HG03175 (cell line): Measurements from ENCODE around the gene MS4A5.

Experiments
- ATAC-seq: cut with Tn5 transposase; IDR thresholded peaks from one replicate; pipeline ENCODE4 v1.9.1; 2021; ENCODE audit warnings: mild to moderate bottlenecking, moderate library complexity; ENCODE audit not compliant: unreplicated experiment

MS4A5 gene

DNA sequence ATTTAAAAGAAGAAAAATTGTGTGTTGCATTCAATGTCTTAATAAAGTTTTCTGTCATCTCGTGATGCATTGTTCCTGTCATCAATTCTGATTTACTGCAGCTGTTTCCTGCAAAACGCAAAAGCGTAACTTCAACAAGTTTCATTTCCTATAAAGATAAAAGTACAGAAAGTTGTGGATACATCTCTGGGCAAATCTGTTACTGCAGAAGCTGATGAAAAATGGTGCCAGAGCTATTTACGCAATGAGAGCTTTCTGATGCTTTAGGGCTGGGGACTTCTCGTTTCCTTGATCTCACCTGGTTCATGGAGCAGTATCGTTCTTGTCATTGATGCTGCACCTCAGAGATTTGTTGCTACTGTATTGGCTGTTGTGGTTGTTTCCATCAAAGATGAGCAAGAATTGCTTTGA is 47.7 kb downstream of the MS4A5 start:
- peak; percentile 62 for ATAC-seq

GRCh38 chr11:60482361-60482760 is 53.0 kb downstream of the MS4A5 start:
- peak; percentile 49 for ATAC-seq

- ATAC-seq: peak; percentile 99
Measured at GRCh38 chr11:60485987-60486386, 56.6 kb downstream of the MS4A5 start.

DNA sequence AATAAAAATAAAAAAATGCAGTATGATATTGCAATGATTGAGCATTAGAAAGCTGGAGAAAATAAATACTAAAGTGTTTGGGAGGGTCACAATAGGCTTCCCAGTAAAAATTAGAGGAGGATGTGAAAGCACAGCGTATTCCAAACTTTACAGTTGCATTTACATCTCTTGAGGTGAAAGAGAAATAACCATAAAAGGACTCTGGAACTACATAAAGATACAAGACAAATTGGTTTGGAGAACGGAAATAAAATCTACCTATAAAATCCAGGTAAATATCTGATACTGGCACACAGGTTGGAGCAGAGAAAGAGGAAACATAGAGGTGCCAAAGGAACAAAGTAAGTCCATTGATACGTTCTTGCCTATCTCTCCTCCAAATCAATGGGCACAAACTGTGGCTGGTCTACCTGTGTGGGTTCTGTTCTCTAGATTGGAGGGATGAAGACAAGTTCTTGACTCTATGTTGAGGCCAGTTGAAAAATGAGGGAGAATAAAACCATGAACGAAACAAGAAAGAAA is 63.2 kb downstream of the MS4A5 start, which contains the start of gene MS4A12:
MS4A12 (plus strand) TSS at position 291 of the 522 bp plus-strand sequence. CDS start 4,541 bp downstream, outside the sequence.
- no peak for ATAC-seq

GRCh38 chr11:60493454-60493853 is 64.1 kb downstream of the MS4A5 start:
- no peak for ATAC-seq
